ENCODE measurements around the gene TAP2.
"Not testable (repeated sequence)": the region's sequence is repeated elsewhere in the genome, so short reads cannot be mapped to it uniquely, and the experiment has no call there.

The TAP2 gene

GRCh38 chr6:32838114-32838958 is at the start of gene TAP2:
TAP2 (minus strand) TSS chr6:32838739; CDS start chr6:32838233, 506 bp downstream.
- peak; percentile 92 for DNase-seq (ENCODE audit: low spot score)

- DNase-seq (ENCODE audit: low spot score) = no peak
These were observed 49.1 kb upstream of the TAP2 start for GRCh38 chr6:32887616-32888015.

- peak; percentile 10 for DNase-seq (ENCODE audit: low spot score)
These were observed 48.3 kb upstream of the TAP2 start for GRCh38 chr6:32886681-32887383.

GRCh38 chr6:32885698-32886286 is 47.3 kb upstream of the TAP2 start:
- DNase-seq (ENCODE audit: low spot score) = peak; percentile 82

DNA sequence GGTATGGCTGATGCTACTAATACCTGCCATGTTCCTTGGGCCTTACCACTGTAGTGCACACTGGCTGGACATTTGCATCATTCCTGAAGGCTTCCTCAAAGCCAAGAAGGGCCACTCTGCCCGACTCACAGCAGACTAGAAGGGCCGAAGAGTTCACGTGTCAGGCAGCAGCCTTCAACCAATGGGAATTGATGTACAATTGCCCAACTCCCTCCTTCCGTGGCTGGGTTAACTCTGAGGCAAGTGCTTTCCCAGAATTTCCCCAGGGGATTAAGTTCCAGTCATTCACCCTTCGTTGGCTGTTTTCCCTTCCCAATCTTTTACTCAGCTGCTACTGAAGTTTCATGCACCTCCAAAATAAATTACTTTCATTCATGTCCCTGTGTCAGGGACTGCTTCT is 45.2 kb upstream of the TAP2 start:
- no peak for DNase-seq (ENCODE audit: low spot score)

DNA sequence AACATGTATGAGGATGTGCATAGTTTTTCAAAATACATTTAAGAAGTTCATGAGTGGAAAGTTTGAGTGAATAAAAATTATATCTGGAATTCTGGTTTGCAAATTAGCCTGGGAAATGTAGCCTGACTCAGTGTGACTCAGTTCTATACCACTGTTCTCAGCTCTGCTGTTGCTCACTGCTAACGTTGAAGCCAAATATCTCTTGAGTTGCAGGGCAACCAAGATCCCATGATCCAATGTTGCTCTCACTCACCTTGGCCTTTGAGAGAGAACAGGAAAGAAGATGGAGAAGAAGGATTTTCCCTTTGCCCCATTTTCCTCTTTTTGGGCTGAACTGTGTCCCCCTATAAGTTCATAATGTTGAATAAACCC is 44.3 kb upstream of the TAP2 start:
- no peak for DNase-seq (ENCODE audit: low spot score)

DNA sequence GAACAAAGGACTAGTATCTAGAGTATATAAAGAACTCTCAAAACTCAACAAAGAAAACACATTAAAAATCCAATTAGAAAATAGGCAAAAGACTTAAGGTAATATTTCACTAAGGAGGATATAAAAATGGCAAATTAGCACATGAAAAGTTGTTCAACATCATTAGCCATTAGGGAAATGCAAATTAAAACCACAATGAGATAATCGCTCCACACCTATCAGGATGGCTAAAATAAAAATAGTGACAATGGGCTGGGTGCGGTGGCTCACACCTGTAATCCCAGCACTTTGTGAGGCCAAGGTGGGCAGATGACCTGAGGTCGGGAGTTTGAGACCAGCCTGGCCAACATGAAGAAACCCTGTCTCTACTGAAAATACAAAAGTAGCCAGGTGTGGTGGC is 42.4 kb upstream of the TAP2 start:
- not testable (repeated sequence) for DNase-seq (ENCODE audit: low spot score)

DNA sequence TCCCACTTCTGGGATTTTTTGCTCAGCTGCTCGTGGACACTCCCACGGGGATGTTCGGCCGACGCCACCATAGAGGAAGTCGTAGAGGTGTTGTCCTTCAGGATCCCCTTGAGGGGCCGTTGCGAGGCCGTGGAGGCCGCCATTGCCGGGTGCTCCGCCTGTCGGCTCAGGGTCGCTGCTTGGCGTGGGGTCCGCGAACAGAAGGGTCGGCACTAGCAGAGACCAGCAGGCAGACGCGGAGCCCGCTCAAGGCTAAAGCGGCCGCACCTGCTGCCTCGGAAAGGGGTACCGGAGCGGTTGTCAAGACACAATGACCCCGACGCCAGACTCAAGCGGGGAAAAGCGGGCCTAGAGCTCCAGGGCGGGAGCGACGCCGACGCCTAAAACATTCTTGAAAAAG is 41.2 kb upstream of the TAP2 start:
- no peak for DNase-seq (ENCODE audit: low spot score)

DNA sequence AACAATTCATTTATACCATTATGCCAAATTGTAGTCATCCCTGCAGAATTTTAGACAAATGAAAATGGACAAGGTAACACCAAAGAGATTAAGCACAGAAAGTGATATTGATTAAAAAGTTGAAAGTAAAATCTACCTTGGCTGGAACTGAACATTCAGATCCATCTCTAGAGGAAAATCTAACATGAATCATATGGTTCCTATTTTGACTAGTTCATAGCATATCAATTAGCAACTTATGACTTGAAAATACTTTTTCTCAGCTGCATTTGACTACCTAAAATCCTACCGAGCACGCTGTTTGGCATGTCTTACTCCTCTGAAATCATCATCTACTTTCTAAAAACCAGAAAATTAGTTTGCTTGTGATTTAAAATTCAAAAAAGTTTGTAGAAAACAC is 38.1 kb upstream of the TAP2 start:
- DNase-seq (ENCODE audit: low spot score) = no peak

GRCh38 chr6:32873947-32874346 is 35.4 kb upstream of the TAP2 start:
- DNase-seq (ENCODE audit: low spot score) = not testable (repeated sequence)

DNA sequence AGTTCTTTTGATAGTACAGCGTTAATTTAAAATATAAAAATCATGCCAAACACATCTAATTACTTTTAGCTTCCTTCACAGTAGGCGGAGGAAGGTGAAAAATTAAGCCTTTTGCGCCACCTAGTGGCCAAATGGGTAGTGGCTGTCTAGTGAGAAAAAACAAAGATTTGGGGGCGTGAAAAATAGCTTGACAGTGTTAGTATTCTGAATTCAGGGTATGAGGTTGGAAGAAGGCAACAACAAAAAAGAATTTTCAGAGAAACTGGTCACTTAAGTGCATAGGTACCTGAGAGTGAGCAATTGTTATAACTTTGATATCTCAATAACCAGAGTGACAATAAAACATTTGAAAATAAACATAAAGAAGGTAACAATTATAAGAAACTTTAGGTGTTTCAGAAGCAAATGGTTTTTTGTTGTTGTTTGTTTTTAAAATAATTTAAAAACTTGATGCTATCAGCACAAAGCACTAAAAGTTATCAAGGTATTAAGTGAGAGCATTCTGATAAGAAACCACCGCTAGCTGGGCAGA is 29.8 kb upstream of the TAP2 start:
- peak; percentile 77 for DNase-seq (ENCODE audit: low spot score)

DNA sequence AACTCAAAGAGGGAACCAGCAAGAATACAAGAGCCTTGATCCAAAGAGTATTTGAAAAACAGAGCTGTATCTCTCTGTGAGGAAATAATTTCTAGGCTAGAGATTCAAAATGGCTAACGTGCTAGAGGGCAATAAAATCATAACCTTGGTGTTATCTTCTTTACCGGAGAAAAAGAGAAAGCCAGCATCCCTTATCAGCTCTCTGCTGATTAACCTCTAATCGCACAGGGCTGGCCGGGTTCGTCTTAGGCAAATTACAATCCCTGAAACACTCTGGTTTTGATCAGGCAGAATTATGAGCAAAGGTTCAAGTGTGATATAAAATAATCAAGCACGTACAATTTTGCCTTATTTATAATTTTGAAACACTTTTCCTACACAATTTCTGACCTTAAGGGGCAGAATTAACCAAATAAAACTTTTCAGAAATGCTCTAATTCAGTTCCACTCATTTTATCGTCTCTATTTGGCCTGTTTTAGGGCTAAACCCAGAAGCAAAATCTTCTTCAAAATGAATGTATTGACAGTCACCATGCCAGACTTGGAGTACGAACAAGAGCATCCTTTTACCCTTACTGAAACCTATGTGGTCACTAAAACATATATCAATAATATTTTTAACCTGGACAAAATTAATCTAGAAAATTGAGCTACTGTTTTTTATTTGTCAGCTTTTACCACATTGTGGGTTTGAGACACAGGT is 29.2 kb upstream of the TAP2 start:
- DNase-seq (ENCODE audit: low spot score) = no peak

DNA sequence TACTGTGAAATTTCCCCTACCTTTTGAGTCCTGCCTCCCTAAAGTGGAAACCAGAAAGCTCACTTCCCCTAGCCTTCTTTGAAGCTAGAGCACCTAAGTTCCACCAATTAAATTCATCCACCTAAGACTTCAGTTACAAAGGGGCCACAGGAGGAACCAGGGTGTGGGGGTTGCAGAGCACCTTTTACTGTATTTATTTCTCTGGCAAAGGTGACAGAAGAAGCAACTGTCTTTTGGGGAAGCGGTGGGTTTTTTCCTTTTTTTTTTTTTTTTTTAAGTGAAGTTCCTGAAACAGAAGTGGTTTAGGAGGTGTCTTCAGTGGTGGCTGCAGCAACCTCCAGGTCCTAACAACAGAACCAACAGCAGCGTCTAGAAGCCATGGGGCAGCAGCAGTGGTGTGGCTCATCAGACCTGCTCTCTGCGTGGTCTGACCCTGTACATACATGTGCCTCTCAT is 28.5 kb upstream of the TAP2 start:
- DNase-seq (ENCODE audit: low spot score) = no peak

DNA sequence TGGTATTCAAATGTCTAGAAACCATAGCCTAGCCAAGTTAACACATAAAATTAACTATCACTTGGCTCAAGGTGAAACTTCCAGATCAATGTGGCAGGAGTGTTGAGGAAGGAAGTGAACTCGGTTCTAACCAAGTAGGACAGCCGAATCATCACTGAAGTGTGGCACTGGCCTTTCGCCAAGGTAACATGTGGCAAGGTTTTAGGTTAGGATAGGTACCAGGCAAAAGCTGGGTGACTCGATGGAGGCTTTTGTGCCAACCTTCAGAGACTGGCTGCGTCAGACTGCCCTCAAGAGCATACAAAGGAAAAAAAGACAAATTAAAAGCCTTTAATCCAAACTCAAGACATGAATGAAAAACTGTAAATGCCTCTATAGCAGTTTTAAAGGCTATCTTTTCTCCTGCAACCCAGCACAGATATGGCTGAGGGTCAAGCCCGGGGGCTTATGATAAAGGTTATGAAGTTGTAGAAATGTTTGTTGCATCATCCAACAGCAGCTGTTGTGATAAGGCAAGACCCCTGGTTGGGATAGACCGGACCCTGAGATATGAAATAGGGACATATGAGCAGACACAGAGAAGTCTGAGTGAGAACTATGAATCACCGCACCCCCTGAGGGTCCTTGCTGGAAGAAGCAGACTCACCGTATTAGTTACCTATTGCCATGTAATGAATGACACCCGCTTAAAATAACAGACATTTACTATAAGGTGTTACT is 27.3 kb upstream of the TAP2 start:
- DNase-seq (ENCODE audit: low spot score) = no peak

GRCh38 chr6:32862725-32863124 is 24.2 kb upstream of the TAP2 start:
- DNase-seq (ENCODE audit: low spot score) = no peak

- DNase-seq (ENCODE audit: low spot score) = no peak
These were observed 22.1 kb upstream of the TAP2 start for GRCh38 chr6:32860674-32861073.

GRCh38 chr6:32858194-32858593 is 19.7 kb upstream of the TAP2 start:
- DNase-seq (ENCODE audit: low spot score) = no peak

- no peak for DNase-seq (ENCODE audit: low spot score)
These were observed 18.8 kb upstream of the TAP2 start for GRCh38 chr6:32857156-32857891.

DNA sequence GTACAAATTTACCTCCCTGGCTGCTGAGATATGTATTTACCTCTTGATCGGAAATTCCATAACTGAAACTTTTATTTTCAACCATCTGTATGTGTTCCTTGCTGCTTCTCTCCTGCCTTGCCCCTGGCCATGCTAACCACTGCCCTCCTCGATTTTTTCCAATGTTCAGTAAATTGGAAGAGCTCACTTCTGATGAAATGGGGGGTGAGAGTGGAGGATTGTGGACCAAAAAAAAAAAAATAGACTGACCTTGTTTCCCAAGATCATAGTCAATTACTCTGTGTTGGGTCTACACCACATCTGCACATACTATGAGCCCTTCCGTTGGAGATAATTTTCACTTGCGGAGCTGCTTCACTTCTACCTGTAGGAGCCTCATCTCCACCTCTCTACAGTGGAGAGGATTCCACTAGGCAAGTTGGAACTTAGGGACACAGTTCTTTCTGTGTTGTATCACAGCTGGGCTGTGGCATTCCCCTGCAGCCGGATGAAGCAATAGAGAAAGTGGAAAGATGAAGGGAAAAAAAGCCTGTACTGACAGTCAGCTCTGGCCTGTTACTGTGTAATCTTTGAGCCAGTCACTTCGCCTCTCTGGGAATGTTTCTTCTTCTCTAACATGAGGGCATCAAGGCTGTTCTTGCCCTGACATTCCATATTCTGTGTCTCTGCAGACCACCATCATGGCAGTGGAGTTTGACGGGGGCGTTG is 17.1 kb upstream of the TAP2 start:
- no peak for DNase-seq (ENCODE audit: low spot score)
